ENCODE data around the gene ADD1. TPM values are rescaled to one million over a fixed set of nuclear protein-coding genes. Genes with fewer than 3 reads are reported as not detected.

ADD1 gene
- total RNA-seq, 1 donor from 2014 or later, result 235 TPM

DNA sequence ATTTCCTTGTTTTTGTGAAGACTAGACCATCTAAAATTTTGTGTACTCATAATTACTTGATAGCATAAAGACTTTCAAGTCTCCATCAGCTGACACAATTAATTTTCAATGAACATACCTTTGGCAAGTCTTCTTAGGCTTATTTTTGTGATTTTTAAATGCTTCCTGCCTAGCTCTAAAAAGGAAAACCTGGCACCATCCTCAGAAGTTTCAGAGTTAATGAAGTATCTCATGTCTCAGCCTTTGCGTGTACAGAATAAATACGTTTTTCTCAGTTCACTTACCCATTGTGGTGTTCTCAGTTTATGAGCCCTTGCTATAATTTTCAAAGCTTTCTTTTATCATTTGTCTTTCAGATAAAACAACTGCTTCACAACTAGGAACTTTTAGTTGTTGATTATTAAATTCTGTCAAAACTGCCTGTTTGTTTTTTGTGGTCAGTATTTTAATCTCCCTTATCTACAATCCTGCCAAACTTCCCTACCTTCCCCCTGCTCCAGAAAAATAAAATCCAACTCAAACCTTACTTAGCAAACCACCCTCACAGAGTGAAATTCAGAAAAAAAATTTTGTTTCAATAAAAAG, 21.6 kb downstream of the ADD1 start:
- no peak for DNase-seq (ENCODE audit: extremely low spot score, unreplicated experiment)
- Mint-ChIP-seq H3K4me1 (ENCODE audit: unreplicated experiment) (peaks cover 77% of the 10 kb centered on the region), H3K9me3 (no peaks in the 10 kb centered on the region), H3K4me3 (no peak overlapping the region), H3K36me3 (no peaks in the 10 kb centered on the region), H3K27me3 (no peaks in the 10 kb centered on the region), H3K27ac (peak overlapping the region; percentile 20)
- TF ChIP-seq, protein P1, sequence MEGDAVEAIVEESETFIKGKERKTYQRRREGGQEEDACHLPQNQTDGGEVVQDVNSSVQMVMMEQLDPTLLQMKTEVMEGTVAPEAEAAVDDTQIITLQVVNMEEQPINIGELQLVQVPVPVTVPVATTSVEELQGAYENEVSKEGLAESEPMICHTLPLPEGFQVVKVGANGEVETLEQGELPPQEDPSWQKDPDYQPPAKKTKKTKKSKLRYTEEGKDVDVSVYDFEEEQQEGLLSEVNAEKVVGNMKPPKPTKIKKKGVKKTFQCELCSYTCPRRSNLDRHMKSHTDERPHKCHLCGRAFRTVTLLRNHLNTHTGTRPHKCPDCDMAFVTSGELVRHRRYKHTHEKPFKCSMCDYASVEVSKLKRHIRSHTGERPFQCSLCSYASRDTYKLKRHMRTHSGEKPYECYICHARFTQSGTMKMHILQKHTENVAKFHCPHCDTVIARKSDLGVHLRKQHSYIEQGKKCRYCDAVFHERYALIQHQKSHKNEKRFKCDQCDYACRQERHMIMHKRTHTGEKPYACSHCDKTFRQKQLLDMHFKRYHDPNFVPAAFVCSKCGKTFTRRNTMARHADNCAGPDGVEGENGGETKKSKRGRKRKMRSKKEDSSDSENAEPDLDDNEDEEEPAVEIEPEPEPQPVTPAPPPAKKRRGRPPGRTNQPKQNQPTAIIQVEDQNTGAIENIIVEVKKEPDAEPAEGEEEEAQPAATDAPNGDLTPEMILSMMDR (conservative IDR thresholded peaks at IDR 0.05), result no peak

DNA sequence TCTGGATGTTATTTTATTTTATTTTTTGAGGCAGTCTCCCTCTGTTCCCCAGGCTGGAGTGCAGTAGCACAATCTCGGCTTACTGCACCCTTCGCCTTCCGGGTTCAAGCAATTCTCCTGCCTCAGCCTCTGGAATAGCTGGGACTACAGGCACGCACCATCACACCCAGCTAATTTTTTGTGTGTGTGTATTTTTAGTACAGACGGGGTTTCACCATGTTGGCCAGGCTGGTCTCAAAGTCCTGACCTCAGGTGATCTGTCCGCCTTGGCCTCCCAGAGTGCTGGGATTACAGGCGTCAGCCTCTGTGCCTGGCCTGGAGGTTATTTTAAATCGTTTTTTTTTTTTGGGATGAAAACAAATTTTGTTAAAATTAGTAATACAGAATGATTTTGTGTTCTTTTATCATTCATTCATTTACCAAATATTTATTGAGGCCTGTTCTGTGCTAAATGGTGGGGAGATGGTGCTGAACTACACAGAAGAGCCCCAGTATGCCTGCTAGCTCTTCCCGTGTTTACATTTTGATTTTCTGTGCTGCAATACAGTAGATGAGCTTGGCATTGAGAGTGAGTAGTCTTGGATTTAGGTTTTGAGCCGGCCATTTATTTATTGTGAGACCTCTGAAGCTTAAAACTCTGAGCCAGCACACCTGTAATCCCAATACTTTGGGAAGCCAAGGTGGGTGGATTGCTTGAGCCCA, 22.7 kb downstream of the ADD1 start:
- H3K27ac Mint-ChIP-seq, result no peak overlapping the region
- DNase-seq (ENCODE audit: extremely low spot score, unreplicated experiment), result no peak
- no peaks in the 10 kb centered on the region for H3K27me3 Mint-ChIP-seq
- no peaks in the 10 kb centered on the region for H3K36me3 Mint-ChIP-seq
- TF ChIP-seq, protein P1 (conservative IDR thresholded peaks at IDR 0.05), result no peak
- no peak overlapping the region for H3K4me3 Mint-ChIP-seq
- H3K4me1 Mint-ChIP-seq (ENCODE audit: unreplicated experiment), result peaks cover 70% of the 10 kb centered on the region
- H3K9me3 Mint-ChIP-seq, result no peaks in the 10 kb centered on the region

DNA sequence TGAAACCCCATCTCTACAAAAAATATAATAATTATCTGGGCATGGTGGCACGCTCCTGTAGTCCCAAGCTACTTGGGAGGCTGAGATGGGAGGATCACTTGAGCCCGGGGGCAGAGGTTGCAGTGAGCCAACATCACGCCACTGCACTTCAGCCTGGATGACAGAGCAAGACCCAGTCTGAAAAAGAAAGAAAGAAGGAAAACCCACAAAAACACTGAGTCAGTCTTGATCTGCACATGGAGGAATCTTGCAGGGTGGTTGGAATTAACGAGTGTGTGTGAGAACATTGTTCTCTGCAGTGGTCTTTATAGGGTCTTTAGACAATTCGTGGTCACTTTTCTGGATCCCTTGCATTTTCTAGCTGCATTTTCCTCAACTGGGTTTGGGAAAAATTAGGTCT, 23.2 kb downstream of the ADD1 start:
- Mint-ChIP-seq H3K27me3 (no peaks in the 10 kb centered on the region), H3K4me3 (no peak overlapping the region), H3K9me3 (no peaks in the 10 kb centered on the region), H3K4me1 (ENCODE audit: unreplicated experiment) (peaks cover 70% of the 10 kb centered on the region), H3K36me3 (no peaks in the 10 kb centered on the region), H3K27ac (peak overlapping the region; percentile 22)
- no peak for DNase-seq (ENCODE audit: extremely low spot score, unreplicated experiment)
- TF ChIP-seq, protein P1 (conservative IDR thresholded peaks at IDR 0.05), result no peak

DNA sequence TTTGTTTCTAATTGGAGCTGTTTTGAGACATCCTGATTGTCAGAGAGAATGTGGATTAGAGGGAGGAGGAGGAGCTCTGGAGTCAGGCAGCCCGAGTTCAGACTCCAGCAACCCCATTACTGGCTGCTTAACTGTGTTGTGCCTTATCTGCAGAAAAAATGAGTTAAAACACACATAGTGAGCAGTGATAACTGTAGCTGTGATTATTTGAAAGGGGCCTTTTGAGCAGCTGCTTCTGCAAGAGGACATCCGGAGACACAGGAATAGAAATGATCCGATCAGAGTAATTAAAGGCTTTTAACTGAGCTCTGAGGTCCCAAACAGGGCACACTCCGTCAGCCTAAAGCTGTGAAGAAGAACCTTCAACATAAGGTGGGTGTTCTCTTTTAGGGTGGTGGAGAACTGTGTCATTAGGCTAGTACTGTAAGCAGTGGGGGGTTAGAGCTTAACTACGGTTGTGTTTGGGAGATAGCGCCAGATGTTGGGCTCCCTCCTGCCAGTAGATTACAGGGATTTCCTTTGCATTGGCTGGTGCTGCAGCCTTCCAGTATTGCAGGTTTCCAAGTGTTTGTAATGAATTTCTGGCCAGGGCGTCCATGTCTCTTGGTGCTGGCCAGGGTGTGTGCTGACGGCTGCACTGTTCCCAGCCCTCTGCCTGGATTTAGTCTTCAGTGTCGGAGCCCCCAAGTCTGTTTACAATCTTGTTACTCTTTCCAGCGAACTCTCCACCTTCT, 24.3 kb downstream of the ADD1 start:
- Mint-ChIP-seq H3K27ac (peak overlapping the region; percentile 29), H3K36me3 (no peaks in the 10 kb centered on the region), H3K9me3 (no peaks in the 10 kb centered on the region), H3K4me1 (ENCODE audit: unreplicated experiment) (peaks cover 63% of the 10 kb centered on the region), H3K27me3 (no peaks in the 10 kb centered on the region), H3K4me3 (peak overlapping the region; percentile 18)
- TF ChIP-seq, protein P1 (conservative IDR thresholded peaks at IDR 0.05), result no peak
- DNase-seq (ENCODE audit: extremely low spot score, unreplicated experiment), result no peak

DNA sequence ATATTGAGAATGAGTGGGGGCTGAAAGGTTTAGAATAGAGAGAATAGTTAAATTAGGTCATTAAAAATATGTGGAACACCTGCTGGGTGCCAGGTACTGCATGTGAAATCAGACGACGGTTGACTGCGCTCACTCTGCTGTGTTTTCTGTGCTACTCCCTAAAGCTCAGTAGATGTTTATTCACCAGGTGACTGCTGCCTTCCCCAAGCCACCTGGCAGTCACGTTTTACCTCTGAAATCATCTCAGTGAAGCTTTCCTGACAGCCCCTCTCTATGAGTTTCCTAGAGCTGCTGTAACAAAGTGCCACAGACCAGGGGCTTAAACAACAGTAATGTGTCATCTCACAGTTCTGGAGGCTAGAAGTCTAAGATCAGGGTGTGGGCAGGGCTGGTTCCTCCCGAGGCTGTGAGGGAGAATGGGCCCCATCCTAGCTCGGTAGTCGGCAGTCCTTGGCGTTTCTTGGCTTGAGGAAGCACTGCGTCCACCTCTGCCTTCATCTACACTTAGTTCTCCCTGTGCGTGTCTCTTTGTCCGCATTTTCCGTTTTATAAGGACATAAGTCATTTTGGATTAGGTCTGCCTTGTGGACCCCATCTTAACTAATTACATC, 25.3 kb downstream of the ADD1 start:
- no peaks in the 10 kb centered on the region for H3K9me3 Mint-ChIP-seq

More for the DNA sequence above, 25.3 kb downstream of the ADD1 start:
- Mint-ChIP-seq H3K4me1 (ENCODE audit: unreplicated experiment) (peaks cover 63% of the 10 kb centered on the region), H3K27me3 (no peaks in the 10 kb centered on the region), H3K4me3 (no peak overlapping the region), H3K27ac (peak overlapping the region; percentile 29), H3K36me3 (no peaks in the 10 kb centered on the region)
- TF ChIP-seq, protein P1 (conservative IDR thresholded peaks at IDR 0.05), result no peak
- no peak for DNase-seq (ENCODE audit: extremely low spot score, unreplicated experiment)

All from type B pancreatic cell (in vitro differentiated cells).